HepG2 (cell line): Measurements from ENCODE around the gene FMO2.

Source experiments
- CREM ChIP-seq, 2 experiments: sonication (generic) in 1 of 2; formaldehyde crosslinking in 1 of 2; IDR thresholded peaks; 2 replicates each; pipeline versions ENCODE4 v1.4.0 to v1.6.1; 2016 to 2020; ENCODE audit warnings: antibody characterized with exemption in 1 of 2, mild to moderate bottlenecking in 1 of 2, missing genetic modification reagents in 1 of 2
- GABPA ChIP-seq, 2 experiments: IDR thresholded peaks; 2 replicates each; pipeline ENCODE4 v1.6.1; 2011 to 2016; ENCODE audit warnings: low read depth in 2 of 2, low read length in 1 of 2, missing biosample characterization in 1 of 2, missing genetic modification characterization in 1 of 2
- ZC3H13 ChIP-seq: sonication (generic); formaldehyde crosslinking; IDR thresholded peaks from 2 replicates; pipeline ENCODE4 v1.8.1; 2023; ENCODE audit warnings: mild to moderate bottlenecking, missing genetic modification reagents, moderate library complexity
- TF ChIP-seq, protein P1 (sequence below): sonication (generic); formaldehyde crosslinking; IDR thresholded peaks from 2 replicates; pipeline ENCODE4 v1.5.0; 2020; ENCODE audit warnings: mild to moderate bottlenecking, missing genetic modification reagents, moderate library complexity
- TF ChIP-seq, protein P2 (sequence below): sonication (generic); formaldehyde crosslinking; IDR thresholded peaks from 2 replicates; pipeline ENCODE4 v1.4.0; 2020; ENCODE audit warnings: missing genetic modification reagents
- TF ChIP-seq, protein P3 (sequence below): sonication (generic); formaldehyde crosslinking; IDR thresholded peaks from 2 replicates; pipeline ENCODE4 v1.4.0; 2020; ENCODE audit warnings: mild to moderate bottlenecking, missing genetic modification reagents

DNA sequence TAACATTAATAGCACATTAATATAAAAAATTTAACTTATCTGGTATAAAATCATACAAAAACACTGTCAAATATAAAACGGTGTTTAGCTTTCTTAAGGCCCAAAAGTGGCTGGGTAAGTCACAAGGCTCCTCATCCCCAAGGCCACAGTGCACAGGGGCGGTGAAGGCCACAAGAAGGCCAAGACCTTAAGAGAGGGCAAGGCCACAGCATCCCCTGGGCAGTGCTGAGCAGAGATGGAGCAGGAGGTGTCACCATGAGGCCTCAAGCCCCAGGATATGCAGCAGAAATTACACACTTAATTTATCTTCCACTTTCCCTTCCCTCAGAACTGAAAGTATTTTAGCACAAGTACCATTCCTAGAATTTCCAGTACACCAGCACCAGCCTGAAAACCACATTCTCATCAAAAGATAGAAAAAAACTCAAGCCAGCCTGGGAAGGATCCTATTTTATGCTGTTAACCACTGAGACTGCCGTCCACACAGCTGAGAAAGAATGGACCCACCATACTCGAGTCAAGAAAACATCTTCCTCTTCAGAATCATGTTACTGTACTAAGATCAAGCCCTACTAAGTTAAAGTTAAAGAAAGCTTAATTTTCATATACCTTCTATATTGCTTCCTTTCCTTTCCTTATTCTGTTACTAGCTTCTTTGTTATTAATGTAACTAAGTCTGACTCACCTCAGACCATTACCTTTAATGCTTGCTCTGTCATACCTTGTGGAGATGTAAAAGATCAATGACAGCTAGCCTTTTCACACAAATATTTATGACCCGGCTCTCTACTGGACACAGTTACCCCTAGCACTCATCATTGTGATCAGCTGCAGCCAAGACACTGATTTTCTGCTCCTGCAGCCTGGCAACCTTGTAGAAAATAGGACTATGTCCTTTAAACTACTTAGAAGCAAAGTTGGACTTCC is 36.8 kb downstream of the FMO2 start:
- TF ChIP-seq, protein P1, sequence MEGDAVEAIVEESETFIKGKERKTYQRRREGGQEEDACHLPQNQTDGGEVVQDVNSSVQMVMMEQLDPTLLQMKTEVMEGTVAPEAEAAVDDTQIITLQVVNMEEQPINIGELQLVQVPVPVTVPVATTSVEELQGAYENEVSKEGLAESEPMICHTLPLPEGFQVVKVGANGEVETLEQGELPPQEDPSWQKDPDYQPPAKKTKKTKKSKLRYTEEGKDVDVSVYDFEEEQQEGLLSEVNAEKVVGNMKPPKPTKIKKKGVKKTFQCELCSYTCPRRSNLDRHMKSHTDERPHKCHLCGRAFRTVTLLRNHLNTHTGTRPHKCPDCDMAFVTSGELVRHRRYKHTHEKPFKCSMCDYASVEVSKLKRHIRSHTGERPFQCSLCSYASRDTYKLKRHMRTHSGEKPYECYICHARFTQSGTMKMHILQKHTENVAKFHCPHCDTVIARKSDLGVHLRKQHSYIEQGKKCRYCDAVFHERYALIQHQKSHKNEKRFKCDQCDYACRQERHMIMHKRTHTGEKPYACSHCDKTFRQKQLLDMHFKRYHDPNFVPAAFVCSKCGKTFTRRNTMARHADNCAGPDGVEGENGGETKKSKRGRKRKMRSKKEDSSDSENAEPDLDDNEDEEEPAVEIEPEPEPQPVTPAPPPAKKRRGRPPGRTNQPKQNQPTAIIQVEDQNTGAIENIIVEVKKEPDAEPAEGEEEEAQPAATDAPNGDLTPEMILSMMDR (CRISPR knock-in tag): no peak
- TF ChIP-seq GABPA (IDR thresholded peaks at IDR 0.05; ENCODE audit: low read depth, low read length) (no peak), GABPA (CRISPR knock-in tag; IDR thresholded peaks at IDR 0.05; ENCODE audit: low read depth) (no peak), ZC3H13 (CRISPR knock-in tag) (no peak), CREM (IDR thresholded peaks at IDR 0.05) (no peak), CREM (CRISPR knock-in tag; IDR thresholded peaks at IDR 0.05) (no peak)
- TF ChIP-seq, protein P2, sequence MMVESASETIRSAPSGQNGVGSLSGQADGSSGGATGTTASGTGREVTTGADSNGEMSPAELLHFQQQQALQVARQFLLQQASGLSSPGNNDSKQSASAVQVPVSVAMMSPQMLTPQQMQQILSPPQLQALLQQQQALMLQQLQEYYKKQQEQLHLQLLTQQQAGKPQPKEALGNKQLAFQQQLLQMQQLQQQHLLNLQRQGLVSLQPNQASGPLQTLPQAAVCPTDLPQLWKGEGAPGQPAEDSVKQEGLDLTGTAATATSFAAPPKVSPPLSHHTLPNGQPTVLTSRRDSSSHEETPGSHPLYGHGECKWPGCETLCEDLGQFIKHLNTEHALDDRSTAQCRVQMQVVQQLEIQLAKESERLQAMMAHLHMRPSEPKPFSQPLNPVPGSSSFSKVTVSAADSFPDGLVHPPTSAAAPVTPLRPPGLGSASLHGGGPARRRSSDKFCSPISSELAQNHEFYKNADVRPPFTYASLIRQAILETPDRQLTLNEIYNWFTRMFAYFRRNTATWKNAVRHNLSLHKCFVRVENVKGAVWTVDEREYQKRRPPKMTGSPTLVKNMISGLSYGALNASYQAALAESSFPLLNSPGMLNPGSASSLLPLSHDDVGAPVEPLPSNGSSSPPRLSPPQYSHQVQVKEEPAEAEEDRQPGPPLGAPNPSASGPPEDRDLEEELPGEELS (CRISPR knock-in tag): no peak
- TF ChIP-seq, protein P3, sequence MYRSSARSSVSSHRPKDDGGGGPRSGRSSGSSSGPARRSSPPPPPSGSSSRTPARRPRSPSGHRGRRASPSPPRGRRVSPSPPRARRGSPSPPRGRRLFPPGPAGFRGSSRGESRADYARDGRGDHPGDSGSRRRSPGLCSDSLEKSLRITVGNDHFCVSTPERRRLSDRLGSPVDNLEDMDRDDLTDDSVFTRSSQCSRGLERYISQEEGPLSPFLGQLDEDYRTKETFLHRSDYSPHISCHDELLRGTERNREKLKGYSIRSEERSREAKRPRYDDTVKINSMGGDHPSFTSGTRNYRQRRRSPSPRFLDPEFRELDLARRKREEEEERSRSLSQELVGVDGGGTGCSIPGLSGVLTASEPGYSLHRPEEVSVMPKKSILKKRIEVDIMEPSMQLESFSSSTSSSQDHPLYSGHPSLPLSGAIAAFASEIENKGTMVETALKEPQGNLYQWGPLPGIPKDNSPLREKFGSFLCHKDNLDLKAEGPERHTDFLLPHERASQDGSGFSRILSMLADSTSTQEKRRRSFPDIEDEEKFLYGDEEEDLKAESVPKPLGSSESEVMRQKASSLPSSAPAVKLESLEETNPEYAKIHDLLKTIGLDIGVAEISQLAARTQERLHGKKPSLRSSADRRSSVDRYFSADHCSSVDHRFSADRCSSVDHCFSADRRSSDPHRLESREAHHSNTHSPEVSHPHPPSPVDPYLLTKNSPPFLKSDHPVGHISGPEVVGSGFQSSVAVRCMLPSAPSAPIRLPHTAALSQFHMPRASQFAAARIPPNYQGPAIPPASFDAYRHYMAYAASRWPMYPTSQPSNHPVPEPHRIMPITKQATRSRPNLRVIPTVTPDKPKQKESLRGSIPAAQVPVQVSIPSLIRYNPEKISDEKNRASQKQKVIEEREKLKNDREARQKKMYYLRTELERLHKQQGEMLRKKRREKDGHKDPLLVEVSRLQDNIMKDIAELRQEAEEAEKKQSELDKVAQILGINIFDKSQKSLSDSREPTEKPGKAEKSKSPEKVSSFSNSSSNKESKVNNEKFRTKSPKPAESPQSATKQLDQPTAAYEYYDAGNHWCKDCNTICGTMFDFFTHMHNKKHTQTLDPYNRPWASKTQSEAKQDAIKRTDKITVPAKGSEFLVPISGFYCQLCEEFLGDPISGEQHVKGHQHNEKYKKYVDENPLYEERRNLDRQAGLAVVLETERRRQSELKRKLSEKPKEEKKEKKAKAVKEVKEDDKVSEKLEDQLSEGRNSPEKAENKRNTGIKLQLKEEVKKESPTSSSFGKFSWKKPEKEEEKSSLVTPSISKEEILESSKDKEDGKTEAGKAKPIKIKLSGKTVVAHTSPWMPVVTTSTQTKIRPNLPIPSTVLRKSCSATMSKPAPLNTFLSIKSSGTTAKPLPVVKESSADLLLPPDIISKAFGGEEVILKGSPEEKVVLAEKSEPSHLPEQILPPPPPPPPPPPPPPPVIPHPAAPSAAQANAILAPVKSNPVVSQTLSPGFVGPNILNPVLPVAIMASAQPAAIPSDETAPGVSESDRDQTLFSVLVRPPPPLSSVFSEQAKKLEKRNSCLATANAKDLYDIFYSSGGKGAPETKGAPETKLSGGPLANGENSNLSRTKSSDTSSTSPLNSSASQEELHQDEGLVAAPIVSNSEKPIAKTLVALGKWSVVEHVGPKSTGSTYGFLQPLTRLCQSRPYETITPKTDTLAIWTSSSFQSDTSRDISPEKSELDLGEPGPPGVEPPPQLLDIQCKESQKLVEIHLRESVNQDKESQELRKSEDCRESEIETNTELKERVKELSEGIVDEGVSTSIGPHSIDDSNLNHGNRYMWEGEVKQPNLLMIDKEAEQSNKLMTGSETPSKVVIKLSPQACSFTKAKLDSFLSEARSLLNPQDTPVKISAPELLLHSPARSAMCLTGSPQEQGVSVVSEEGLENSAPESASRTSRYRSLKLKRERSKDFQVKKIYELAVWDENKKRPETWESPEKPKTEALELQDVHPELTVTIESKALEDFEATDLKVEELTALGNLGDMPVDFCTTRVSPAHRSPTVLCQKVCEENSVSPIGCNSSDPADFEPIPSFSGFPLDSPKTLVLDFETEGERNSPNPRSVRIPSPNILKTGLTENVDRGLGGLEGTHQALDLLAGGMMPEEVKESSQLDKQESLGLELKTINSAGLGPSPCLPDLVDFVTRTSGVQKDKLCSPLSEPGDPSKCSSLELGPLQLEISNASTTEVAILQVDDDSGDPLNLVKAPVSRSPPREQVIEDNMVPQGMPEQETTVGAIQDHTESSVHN (CRISPR knock-in tag): no peak
